ENCODE data around the gene APOBEC4.

The APOBEC4 gene

GRCh38 chr1:183652547-183653461 lies at the start of gene APOBEC4:
TSS of gene APOBEC4 (minus strand) at chr1:183653316. CDS start at chr1:183648781, 4,535 bp downstream.
- H3K4me3 ChIP-seq (replicated peaks; ENCODE audit: low read depth, low read length): no peak within 1 kb of the TSS
- DNase-seq (ENCODE audit: extremely low read depth, low read depth): no peak
- TF ChIP-seq CTCF (IDR thresholded peaks at IDR 0.05; ENCODE audit: low read depth, low read length, missing control alignments): no peak

DNA sequence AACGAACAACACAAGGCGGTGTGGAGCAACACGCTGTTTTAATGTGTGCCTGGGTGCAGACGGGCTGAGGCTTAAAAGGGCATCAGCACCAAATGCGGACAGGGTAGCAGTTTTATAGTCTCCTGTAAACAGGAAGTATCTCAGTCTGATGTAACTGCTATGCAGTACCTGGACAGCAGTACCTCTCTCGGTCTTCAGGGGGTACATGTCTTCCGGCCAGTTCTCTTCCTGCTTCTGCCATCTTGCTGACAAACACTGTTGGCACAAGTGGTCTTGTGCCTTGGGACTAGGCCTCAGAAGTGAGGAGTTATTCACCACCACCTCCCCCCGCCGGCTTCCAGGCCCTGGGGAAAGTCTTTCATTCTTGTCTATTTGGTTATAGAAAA lies 49.7 kb upstream of the APOBEC4 start:
- TF ChIP-seq CTCF (IDR thresholded peaks at IDR 0.05; ENCODE audit: low read depth, low read length, missing control alignments): no peak
- DNase-seq (ENCODE audit: extremely low read depth, low read depth): no peak
- no peak overlapping the region for H3K4me3 ChIP-seq (replicated peaks; ENCODE audit: low read depth, low read length)

- DNase-seq (ENCODE audit: extremely low read depth, low read depth): no peak
- H3K4me3 ChIP-seq (replicated peaks; ENCODE audit: low read depth, low read length): no peak overlapping the region
- TF ChIP-seq CTCF (IDR thresholded peaks at IDR 0.05; ENCODE audit: low read depth, low read length, missing control alignments): no peak
These were observed 49.1 kb upstream of the APOBEC4 start for GRCh38 chr1:183702087-183702812.

GRCh38 chr1:183699616-183700160 lies 46.6 kb upstream of the APOBEC4 start:
- no peak overlapping the region for H3K4me3 ChIP-seq (replicated peaks; ENCODE audit: low read depth, low read length)
- TF ChIP-seq CTCF (IDR thresholded peaks at IDR 0.05; ENCODE audit: low read depth, low read length, missing control alignments): no peak
- DNase-seq (ENCODE audit: extremely low read depth, low read depth): no peak

DNA sequence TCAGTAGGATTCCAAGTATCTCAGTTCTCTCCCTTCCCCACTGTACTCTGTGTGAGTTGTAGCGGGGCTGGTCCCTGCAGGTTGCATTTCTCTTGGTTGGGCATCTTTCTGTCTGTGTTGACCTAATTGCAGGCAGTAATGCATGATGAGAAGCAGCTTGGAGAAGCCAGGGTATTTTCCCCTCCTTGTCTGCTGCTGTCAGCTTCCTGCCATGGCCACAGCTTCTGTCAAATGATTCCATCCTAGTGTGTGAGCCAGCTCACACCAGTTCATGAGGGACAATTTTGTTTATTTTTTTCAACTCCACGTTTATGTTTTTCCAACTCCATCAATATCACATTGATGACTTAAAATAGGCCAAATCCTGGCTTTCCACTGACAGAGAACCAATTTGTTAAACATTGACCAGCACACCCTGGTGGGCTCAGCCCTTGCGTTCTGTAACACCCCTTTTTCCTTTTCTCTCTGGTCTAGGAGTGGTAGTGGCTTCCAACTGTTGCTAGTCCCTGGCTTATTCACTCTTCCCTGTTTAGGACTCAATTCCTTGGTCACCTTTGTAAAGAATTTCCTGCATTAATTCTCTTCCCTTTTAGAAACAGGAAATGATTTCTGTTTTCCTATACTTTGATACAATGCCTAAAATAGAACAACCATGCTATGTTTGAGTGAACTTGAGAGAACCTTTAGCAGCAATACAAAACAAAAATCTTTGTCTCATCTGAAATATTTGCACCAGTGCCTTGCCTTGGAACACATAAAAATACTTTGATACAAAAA lies 44.9 kb upstream of the APOBEC4 start:
- H3K4me3 ChIP-seq (replicated peaks; ENCODE audit: low read depth, low read length): no peak overlapping the region
- no peak for TF ChIP-seq CTCF (IDR thresholded peaks at IDR 0.05; ENCODE audit: low read depth, low read length, missing control alignments)
- DNase-seq (ENCODE audit: extremely low read depth, low read depth): no peak

DNA sequence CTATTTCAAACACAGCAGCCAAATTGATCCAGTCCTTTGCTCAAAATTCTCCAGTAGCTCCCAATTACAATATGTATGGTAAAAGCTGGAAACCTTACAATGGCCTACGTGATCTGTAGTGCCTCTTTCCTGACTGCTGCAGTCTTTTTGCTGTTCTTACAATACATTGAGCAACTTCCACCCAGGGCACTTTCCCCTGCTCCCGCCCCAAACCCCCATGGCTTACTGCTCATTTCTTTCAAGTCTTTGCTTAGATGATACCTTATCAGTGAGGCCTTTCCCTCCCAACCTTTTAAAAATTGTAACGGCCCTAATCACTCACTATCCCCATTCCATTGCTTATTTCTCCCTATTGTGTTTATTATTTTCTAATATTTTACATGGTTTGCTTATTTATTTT lies 43.9 kb upstream of the APOBEC4 start:
- no peak for DNase-seq (ENCODE audit: extremely low read depth, low read depth)
- no peak for TF ChIP-seq CTCF (IDR thresholded peaks at IDR 0.05; ENCODE audit: low read depth, low read length, missing control alignments)
- H3K4me3 ChIP-seq (replicated peaks; ENCODE audit: low read depth, low read length): no peak overlapping the region
